ENCODE results near the gene ELAC2. TPM values are rescaled to one million over a fixed set of nuclear protein-coding genes. Genes with fewer than 3 reads are reported as not detected.

ELAC2 gene
- total RNA-seq, 6 donors from 2014 or later: 40.5 to 67.1 (median 46.4) TPM

DNA sequence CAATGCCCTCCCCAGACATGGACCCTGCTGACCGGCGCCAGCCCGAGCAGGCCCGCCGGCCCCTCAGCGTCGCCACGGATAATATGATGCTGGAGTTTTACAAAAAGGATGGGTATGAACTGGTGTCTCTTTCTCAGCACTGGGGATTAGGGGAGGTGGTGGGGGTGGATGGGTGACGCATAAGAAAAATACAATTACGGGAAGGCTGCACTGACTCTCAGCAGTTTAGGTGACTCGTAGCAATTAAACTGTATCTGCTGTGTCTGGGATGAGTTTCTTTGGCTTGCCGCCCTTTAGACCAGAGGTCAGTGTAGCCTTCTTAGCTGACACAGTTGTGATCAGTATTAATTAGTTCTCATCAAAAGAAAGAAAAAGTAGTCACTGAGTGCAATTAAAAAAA lies 59.0 kb downstream of the ELAC2 start:
- no peak for ATAC-seq (ENCODE audit: low FRiP score in 2 of 2)
- DNase-seq: peak in 1 of 2 donors; percentile 47
- H3K27ac ChIP-seq: no peak overlapping the region
- TF ChIP-seq POLR2AphosphoS5 (IDR thresholded peaks at IDR 0.05) (no peak), EP300 (IDR thresholded peaks at IDR 0.05) (no peak), CTCF (IDR thresholded peaks at IDR 0.05) (no peak), POLR2A (IDR thresholded peaks at IDR 0.05) (no peak)
- WGBS, 2 donors: 93 to 95% methylated on average over 10 to 12 of the region's 12 CpGs
- H3K36me3 ChIP-seq: peaks cover 0 to 14% (median 6%) of the 10 kb centered on the region in 4 donors
- no peaks in the 10 kb centered on the region for H3K9me3 ChIP-seq
- H3K27me3 ChIP-seq: no peaks in the 10 kb centered on the region
- H3K4me3 ChIP-seq: no peak overlapping the region
- H3K4me1 ChIP-seq: no peaks in the 10 kb centered on the region

GRCh38 chr17:12955521-12955920 lies 62.3 kb downstream of the ELAC2 start:
- ATAC-seq (ENCODE audit: low FRiP score in 2 of 2) (no peak), DNase-seq (no peak)
- H3K36me3 ChIP-seq: peaks cover 3 to 14% (median 8%) of the 10 kb centered on the region in 4 donors
- TF ChIP-seq CTCF (IDR thresholded peaks at IDR 0.05) (no peak), POLR2AphosphoS5 (IDR thresholded peaks at IDR 0.05) (no peak), POLR2A (IDR thresholded peaks at IDR 0.05) (no peak), EP300 (IDR thresholded peaks at IDR 0.05) (no peak)
- 88 to 90% methylated on average over 5 of the region's 5 CpGs for WGBS, 2 donors
- H3K4me3 ChIP-seq: no peak overlapping the region
- no peak overlapping the region for H3K27ac ChIP-seq
- H3K9me3 ChIP-seq: no peaks in the 10 kb centered on the region
- H3K27me3 ChIP-seq: no peaks in the 10 kb centered on the region
- H3K4me1 ChIP-seq: no peaks in the 10 kb centered on the region

DNA sequence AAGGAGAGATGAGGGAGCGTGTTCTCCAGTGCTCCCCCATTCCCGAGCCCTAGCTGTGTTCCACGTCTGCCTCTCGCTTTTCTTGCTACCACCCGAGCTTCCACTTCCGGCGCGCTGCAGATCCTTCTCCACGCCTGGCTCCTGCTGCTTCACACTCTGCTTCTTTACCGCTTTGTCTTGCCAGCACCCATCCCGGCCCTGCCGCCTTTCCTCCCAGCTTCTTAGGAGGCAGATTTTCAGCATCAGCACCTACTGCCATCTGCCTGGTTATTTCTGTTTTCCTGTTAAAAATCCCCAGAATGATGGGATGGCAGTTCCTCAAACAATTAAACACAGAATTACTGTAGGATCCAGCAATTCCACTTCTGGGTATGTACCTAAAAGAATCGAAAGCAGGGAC lies 64.7 kb downstream of the ELAC2 start:
- TF ChIP-seq POLR2A (IDR thresholded peaks at IDR 0.05): no peak
- no peak for TF ChIP-seq POLR2AphosphoS5 (IDR thresholded peaks at IDR 0.05)
- TF ChIP-seq CTCF (IDR thresholded peaks at IDR 0.05): no peak
- TF ChIP-seq EP300 (IDR thresholded peaks at IDR 0.05): no peak
- H3K4me3 ChIP-seq: no peak overlapping the region
- H3K9me3 ChIP-seq: no peaks in the 10 kb centered on the region
- H3K4me1 ChIP-seq: no peaks in the 10 kb centered on the region
- peaks cover 3 to 23% (median 9%) of the 10 kb centered on the region in 4 donors for H3K36me3 ChIP-seq
- no peak overlapping the region for H3K27ac ChIP-seq
- 95 to 97% methylated on average over 13 of the region's 13 CpGs for WGBS, 2 donors
- H3K27me3 ChIP-seq: no peaks in the 10 kb centered on the region
- no peak for ATAC-seq (ENCODE audit: low FRiP score in 2 of 2)
- no peak for DNase-seq

DNA sequence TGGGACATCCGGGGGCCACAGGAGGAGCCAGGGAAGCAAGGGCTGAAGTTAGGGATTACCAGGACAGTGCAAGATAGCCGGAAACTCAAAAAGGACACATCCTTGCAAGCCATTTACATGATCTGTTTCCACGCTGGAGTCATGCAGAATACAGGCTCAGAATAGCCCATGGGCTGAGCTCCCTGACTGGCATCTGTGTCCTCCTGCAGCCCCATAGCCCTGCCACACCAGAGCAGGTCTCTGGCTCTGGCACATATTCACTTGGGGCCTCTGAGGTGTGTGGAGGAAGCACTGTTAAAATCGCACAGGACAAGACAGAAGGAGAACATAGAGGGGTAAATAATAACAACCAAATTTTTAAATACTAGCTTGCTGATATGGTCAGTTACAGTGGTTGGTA lies 65.8 kb downstream of the ELAC2 start:
- DNase-seq (no peak), ATAC-seq (ENCODE audit: low FRiP score in 2 of 2) (no peak)
- 91 to 93% methylated on average over 3 to 4 of the region's 4 CpGs for WGBS, 2 donors
- Histone ChIP-seq H3K4me1 (no peaks in the 10 kb centered on the region), H3K27ac (no peak overlapping the region), H3K27me3 (no peaks in the 10 kb centered on the region), H3K9me3 (no peaks in the 10 kb centered on the region), H3K4me3 (no peak overlapping the region), H3K36me3 (peaks cover 3 to 25% (median 8%) of the 10 kb centered on the region in 4 donors)
- no peak for TF ChIP-seq POLR2AphosphoS5 (IDR thresholded peaks at IDR 0.05)
- no peak for TF ChIP-seq CTCF (IDR thresholded peaks at IDR 0.05)
- TF ChIP-seq POLR2A (IDR thresholded peaks at IDR 0.05): no peak
- TF ChIP-seq EP300 (IDR thresholded peaks at IDR 0.05): no peak

- 87 to 96% methylated on average over 4 of the region's 4 CpGs for WGBS, 2 donors
- Histone ChIP-seq H3K27ac (no peak overlapping the region), H3K36me3 (peaks cover 0 to 26% (median 6%) of the 10 kb centered on the region in 4 donors), H3K4me1 (no peaks in the 10 kb centered on the region), H3K27me3 (no peaks in the 10 kb centered on the region), H3K9me3 (no peaks in the 10 kb centered on the region), H3K4me3 (no peak overlapping the region)
- TF ChIP-seq EP300 (IDR thresholded peaks at IDR 0.05): no peak
- TF ChIP-seq CTCF (IDR thresholded peaks at IDR 0.05): no peak
- no peak for TF ChIP-seq POLR2AphosphoS5 (IDR thresholded peaks at IDR 0.05)
- no peak for TF ChIP-seq POLR2A (IDR thresholded peaks at IDR 0.05)
- ATAC-seq (ENCODE audit: low FRiP score in 2 of 2) (no peak), DNase-seq (no peak)
Observed at GRCh38 chr17:12947047-12947446, 70.8 kb downstream of the ELAC2 start.
